Measurements from ENCODE around the gene PACC1.

DNA sequence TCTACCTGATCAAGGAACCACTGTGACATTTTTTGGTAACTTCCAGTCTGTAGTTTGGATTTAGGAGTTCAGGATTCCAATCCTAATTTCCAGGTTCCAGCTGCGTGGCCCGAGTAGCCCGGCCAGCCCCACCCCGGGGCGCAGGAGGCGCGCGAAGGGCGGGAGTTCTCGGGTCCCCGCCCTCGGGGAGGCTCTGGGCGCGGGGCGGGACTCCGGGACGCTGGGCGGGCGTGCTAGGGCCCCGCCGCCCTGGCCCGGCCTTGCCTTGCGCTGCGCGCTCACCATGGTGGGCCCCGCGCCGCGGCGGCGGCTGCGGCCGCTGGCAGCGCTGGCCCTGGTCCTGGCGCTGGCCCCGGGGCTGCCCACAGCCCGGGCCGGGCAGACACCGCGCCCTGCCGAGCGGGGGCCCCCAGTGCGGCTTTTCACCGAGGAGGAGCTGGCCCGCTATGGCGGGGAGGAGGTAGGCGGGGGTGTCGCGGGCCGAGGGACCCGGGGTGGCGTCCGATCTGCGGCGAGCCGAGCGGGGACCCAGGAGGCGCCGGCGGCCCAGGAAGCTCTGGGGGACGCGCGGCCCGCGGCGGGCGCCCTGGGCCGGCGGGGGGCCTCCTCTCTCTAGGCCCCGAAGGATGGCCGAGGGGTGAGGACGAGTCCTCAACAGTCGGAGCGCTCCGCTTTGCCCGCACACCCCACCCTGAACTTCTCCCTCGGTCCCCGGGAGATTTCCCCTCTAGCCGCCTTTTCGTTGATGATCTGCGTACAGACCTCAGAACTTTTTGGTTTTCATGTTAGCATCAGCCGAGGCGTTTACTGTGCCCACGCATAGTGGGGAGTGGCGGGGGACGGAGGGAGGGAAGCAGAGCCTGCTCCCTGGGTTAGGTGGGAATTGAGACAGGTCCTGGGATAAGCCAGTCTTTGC is 18.2 kb upstream of the PACC1 start, which contains the start of gene NENF:
- TF ChIP-seq POLR2A (IDR thresholded peaks at IDR 0.05), result peak in 1 of 2 donors; percentile 65
- no peak for TF ChIP-seq CTCF (IDR thresholded peaks at IDR 0.05)
